Left ventricle myocardium inferior (tissue), 1 donor: ENCODE results near the gene TSHR. TPM values are rescaled to one million over a fixed set of nuclear protein-coding genes. Genes with fewer than 3 reads are reported as not detected.

Experiments used
- DNase-seq: peaks from one replicate; pipeline ENCODE4 v3.0.0-alpha.2; 2020
- H3K27ac ChIP-seq: fragments of 200-600 bp; replicated peaks from 2 replicates; pipeline ENCODE4 v1.8.0; 2021
- H3K27me3 ChIP-seq: fragments of 200-600 bp; 2 replicates; pipeline ENCODE4 v1.8.0; 2021; ENCODE audit warnings: low read depth
- H3K36me3 ChIP-seq: fragments of 200-600 bp; 2 replicates; pipeline ENCODE4 v1.8.0; 2021
- H3K4me1 ChIP-seq: fragments of 200-600 bp; 2 replicates; pipeline ENCODE4 v1.8.0; 2021
- H3K4me3 ChIP-seq: fragments of 200-600 bp; 2 replicates; pipeline ENCODE4 v1.8.0; 2021; ENCODE audit warnings: mild to moderate bottlenecking, moderate library complexity
- H3K9me3 ChIP-seq: fragments of 200-600 bp; replicated peaks from 2 replicates; pipeline ENCODE4 v1.8.0; 2021
- intact Hi-C: fragments of 100-400 bp; cut with micrococcal nuclease; formaldehyde crosslinking; loops from one replicate; pipeline ENCODE4 v1.11.0; 2022
- total RNA-seq: library from RNA; stranded (reverse); fragmentation: NEBNext Ultra II Directional; extraction: Animal tissue kit (Norgen Biotek cat#: 25700); gene quantifications from one replicate; pipeline ENCODE4 v1.2.1, GENCODE V29; 2021
- TF ChIP-seq, protein P1 (sequence below): fragments of 200-600 bp; IDR thresholded peaks from 2 replicates; pipeline ENCODE4 v1.8.0; 2021; ENCODE audit warnings: antibody characterized with exemption, mild to moderate bottlenecking, borderline replicate concordance
- donor health status: DM: no; HTN: yes; CAD: no; lungs with severe emphysema.

Gene TSHR
- total RNA-seq, 1 donor from 2014 or later = not detected

DNA sequence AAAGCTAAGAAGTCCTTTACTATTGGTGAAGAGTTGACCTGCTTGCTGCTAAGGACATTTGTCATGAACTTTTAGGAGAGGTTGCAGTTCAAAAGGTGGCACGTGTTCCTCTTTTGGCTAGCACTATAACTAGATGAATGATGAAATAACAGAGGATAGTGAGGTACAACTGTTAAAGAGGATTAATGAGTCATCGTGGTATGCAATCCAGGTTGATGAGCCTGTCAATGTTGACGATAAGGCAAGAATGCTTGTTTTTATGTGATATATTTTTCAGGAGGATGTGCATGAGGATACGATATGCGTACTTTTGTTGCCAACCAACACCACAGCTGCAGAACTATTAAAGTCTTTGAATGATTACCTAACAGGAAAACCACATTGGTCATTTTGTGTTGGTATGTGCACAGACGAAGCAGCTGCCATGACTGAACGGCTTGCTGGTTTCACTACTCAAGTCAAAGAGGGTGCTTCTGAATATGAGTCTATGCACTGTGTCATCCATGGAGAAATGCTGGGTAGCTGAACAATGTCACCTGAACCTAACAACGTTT lies 24.5 kb upstream of the TSHR start:
- no peaks in the 10 kb centered on the region for H3K36me3 ChIP-seq
- H3K27ac ChIP-seq = no peak overlapping the region
- no peaks in the 10 kb centered on the region for H3K27me3 ChIP-seq
- TF ChIP-seq, protein P1, sequence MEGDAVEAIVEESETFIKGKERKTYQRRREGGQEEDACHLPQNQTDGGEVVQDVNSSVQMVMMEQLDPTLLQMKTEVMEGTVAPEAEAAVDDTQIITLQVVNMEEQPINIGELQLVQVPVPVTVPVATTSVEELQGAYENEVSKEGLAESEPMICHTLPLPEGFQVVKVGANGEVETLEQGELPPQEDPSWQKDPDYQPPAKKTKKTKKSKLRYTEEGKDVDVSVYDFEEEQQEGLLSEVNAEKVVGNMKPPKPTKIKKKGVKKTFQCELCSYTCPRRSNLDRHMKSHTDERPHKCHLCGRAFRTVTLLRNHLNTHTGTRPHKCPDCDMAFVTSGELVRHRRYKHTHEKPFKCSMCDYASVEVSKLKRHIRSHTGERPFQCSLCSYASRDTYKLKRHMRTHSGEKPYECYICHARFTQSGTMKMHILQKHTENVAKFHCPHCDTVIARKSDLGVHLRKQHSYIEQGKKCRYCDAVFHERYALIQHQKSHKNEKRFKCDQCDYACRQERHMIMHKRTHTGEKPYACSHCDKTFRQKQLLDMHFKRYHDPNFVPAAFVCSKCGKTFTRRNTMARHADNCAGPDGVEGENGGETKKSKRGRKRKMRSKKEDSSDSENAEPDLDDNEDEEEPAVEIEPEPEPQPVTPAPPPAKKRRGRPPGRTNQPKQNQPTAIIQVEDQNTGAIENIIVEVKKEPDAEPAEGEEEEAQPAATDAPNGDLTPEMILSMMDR = no peak
- no peak overlapping the region for H3K4me3 ChIP-seq
- no peaks in the 10 kb centered on the region for H3K9me3 ChIP-seq
- intact Hi-C loops = no loop called here
- H3K4me1 ChIP-seq = peaks cover 7% of the 10 kb centered on the region
- DNase-seq = no peak

DNA sequence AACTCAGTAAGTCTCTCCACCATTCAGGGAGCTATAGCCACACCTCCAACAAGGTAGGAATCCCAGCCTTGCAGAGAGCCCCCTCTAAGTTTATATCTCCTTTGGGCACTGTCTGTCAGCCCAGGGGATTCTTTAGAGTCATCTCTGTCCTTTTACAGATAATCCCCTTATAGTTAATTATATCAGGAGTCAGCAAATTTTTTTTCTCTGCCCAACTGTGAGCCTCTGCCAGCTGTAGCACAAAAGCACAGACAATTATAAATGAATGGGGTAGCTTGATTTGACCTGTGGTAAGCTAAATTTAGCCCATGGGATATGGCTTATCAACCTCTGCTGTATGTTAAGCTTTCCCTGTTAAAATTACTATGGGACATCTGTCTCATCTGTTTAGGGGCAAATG lies 22.1 kb upstream of the TSHR start:
- TF ChIP-seq, protein P1 = no peak
- DNase-seq = no peak
- no peak overlapping the region for H3K27ac ChIP-seq
- no peaks in the 10 kb centered on the region for H3K36me3 ChIP-seq
- H3K4me3 ChIP-seq = no peak overlapping the region
- intact Hi-C loops = no loop called here
- no peaks in the 10 kb centered on the region for H3K4me1 ChIP-seq
- no peaks in the 10 kb centered on the region for H3K9me3 ChIP-seq
- H3K27me3 ChIP-seq = no peaks in the 10 kb centered on the region

DNA sequence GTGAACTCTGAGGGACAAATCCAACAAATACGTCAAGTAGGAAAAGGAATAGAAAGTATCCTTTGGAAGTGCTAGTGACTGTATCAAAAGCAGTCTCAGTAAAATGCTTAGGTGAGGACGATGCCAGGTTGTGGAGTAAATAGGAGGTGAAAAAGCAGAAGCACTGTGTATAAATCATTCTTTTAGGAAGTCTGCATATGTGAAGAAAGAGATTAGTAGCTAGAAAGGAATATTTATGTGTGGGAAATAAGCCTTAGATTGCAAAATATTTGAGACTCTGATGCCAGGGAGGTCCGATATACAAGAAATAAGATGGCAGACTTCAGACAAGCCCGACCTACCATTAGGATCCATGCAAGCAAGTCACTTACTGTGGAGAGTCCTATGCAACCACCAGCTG lies 21.7 kb upstream of the TSHR start:
- DNase-seq = no peak
- Histone ChIP-seq H3K4me3 (no peak overlapping the region), H3K27ac (no peak overlapping the region), H3K4me1 (no peaks in the 10 kb centered on the region), H3K9me3 (no peaks in the 10 kb centered on the region), H3K36me3 (no peaks in the 10 kb centered on the region), H3K27me3 (no peaks in the 10 kb centered on the region)
- intact Hi-C loops = no loop called here
- TF ChIP-seq, protein P1 = no peak

DNA sequence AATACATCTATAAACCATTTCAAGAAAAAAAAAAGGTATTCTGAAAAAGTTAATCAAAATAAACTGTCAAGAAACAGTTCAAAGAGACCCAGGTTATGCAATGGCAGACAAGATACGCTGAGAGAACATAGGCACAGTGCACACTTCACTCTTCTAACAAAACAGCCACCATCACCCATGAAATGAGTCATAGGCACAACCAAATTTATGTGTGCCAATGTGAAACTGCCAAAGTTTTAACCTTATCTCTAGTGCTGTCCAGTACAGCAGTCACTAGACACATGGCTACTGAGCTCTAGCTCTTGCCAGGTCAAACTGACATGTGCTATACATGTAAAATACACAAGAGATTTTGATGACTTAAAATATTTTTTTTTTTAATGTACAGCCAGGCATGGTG lies 15.3 kb upstream of the TSHR start:
- no peak for DNase-seq
- no peak overlapping the region for H3K27ac ChIP-seq
- no peak overlapping the region for H3K4me3 ChIP-seq
- peaks cover 4% of the 10 kb centered on the region for H3K27me3 ChIP-seq
- intact Hi-C loops = no loop called here
- no peaks in the 10 kb centered on the region for H3K36me3 ChIP-seq
- peaks cover 17% of the 10 kb centered on the region for H3K4me1 ChIP-seq
- H3K9me3 ChIP-seq = no peaks in the 10 kb centered on the region
- TF ChIP-seq, protein P1 = no peak

DNA sequence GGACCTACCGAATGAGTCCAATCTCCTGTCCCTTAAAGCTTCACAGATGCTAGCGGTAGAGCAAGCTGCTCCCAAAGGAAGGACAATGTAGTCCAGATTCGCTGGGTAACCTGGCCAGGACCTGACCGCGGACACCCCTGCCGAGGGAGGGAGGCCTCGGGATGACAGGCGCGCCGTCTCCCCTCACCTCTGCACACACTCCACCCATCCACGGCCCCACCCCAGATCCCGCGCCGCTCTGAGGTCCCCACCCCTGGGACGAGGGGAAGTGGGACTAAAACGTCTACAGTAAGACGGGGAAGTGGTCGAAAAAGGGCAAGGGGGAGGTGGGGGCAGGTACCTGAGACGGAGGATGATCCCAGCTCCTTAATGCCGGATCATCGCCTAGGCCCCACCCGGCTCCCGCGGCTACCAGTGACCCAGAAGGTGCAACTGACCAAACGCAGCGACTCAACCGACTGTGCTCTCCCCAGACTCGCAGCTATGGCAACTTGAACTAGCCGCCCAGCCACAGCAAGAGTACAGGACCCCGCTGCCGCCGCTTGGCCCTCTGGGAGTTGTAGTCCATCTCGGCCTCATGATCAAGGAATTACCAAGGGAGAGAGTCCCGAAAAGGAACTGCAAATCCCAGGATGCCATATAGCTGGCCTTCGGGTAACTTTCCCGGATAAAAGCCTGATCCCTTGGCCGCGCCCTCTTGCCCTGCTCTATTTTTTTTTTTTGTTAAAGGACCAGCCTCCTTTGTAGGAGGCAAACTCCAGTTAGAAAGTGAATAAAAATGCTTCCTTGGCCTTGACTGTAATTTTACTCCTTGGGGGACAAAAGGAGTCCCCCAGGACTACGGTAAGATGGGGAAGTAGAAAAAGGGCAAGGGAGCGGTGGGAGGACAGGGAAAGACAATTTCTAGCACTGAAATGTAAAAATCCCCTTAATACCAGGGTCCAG lies 13.9 kb upstream of the TSHR start, which contains the start of gene CEP128:
Gene CEP128 (minus strand): TSS at position 498 of the 945 bp plus-strand sequence.
- DNase-seq = peak; percentile 95
- peaks cover 17% of the 10 kb centered on the region for H3K27me3 ChIP-seq
- intact Hi-C loops = no loop called here
- no peaks in the 10 kb centered on the region for H3K9me3 ChIP-seq
- TF ChIP-seq, protein P1 = no peak
- H3K27ac ChIP-seq = peak within 1 kb of the TSS; percentile 78
- peak within 1 kb of the TSS; percentile 78 for H3K4me3 ChIP-seq
- peaks cover 17% of the 10 kb centered on the region for H3K4me1 ChIP-seq
- no peaks in the 10 kb centered on the region for H3K36me3 ChIP-seq
